Right forelimb (tissue), 1 donor: ENCODE data around the gene PYDC1.
"Not testable (repeated sequence)": the region's sequence is repeated elsewhere in the genome, so short reads cannot be mapped to it uniquely, and the experiment has no call there.

Experiments
- DNase-seq: peaks from one replicate; pipeline ENCODE4 v3.0.0-alpha.2; 2018

The PYDC1 gene

GRCh38 chr16:31216422-31217135, at the start of gene PYDC1:
Gene PYDC1, minus strand, starts transcription at chr16:31217135. Its CDS starts 107 bp downstream, at chr16:31217028.
- no peak for DNase-seq

- DNase-seq: no peak
These were observed 48.7 kb upstream of the PYDC1 start for GRCh38 chr16:31265329-31266245.

- no peak for DNase-seq
These were observed 45.1 kb upstream of the PYDC1 start for GRCh38 chr16:31262084-31262483.

GRCh38 chr16:31260136-31260931, 43.4 kb upstream of the PYDC1 start:
- no peak for DNase-seq

GRCh38 chr16:31258366-31258765, 41.4 kb upstream of the PYDC1 start:
- DNase-seq: no peak

- DNase-seq: no peak
These were observed 39.5 kb upstream of the PYDC1 start for GRCh38 chr16:31256466-31256865.

GRCh38 chr16:31253642-31254045, 36.7 kb upstream of the PYDC1 start:
- no peak for DNase-seq

GRCh38 chr16:31251435-31251834, 34.5 kb upstream of the PYDC1 start:
- DNase-seq: no peak

- DNase-seq: no peak
These were observed 33.9 kb upstream of the PYDC1 start for GRCh38 chr16:31250782-31251384.

- no peak for DNase-seq
These were observed 31.4 kb upstream of the PYDC1 start for GRCh38 chr16:31248344-31248743.

- DNase-seq: no peak
These were observed 29.4 kb upstream of the PYDC1 start for GRCh38 chr16:31246296-31246695.

- not testable (repeated sequence) for DNase-seq
These were observed 28.7 kb upstream of the PYDC1 start for GRCh38 chr16:31245598-31245997.

- DNase-seq: no peak
These were observed 27.1 kb upstream of the PYDC1 start for GRCh38 chr16:31243734-31244670.

- no peak for DNase-seq
These were observed 25.3 kb upstream of the PYDC1 start for GRCh38 chr16:31242206-31242605.

GRCh38 chr16:31238041-31238440, 21.1 kb upstream of the PYDC1 start:
- no peak for DNase-seq

GRCh38 chr16:31229501-31229900, 12.6 kb upstream of the PYDC1 start:
- DNase-seq: no peak

- no peak for DNase-seq
These were observed 11.3 kb upstream of the PYDC1 start for GRCh38 chr16:31228206-31228605.

GRCh38 chr16:31225193-31225592, 8.3 kb upstream of the PYDC1 start:
- DNase-seq: no peak

GRCh38 chr16:31224092-31224955, 7.4 kb upstream of the PYDC1 start:
- no peak for DNase-seq

GRCh38 chr16:31223044-31223443, 6.1 kb upstream of the PYDC1 start:
- DNase-seq: no peak
